Liver (tissue), 9 donors: ENCODE results near the gene KCNA5. TPM values are rescaled to one million over a fixed set of nuclear protein-coding genes. Genes with fewer than 3 reads are reported as not detected.

Experiments used
- DNase-seq: peaks from one replicate; pipeline ENCODE4 v3.0.0-alpha.2; 2017; ENCODE audit warnings: low spot score
- H3K27ac ChIP-seq, 2 donors: one replicate each; pipeline ENCODE4 v1.7.0; 2013; ENCODE audit warnings: inconsistent platforms in 2 of 2, low read length in 2 of 2, control low read depth in 1 of 2, low read depth in 1 of 2, mild to moderate bottlenecking in 1 of 2
- H3K27me3 ChIP-seq, 4 donors: one replicate each; pipeline versions ENCODE4 v1.6.1 to v1.7.0; 2013; ENCODE audit warnings: low read length in 3 of 4, inconsistent platforms in 1 of 4, mild to moderate bottlenecking in 1 of 4, moderate library complexity in 1 of 4; ENCODE audit not compliant: control insufficient read depth in 4 of 4, insufficient read depth in 4 of 4
- H3K36me3 ChIP-seq, 4 donors: one replicate each; pipeline versions ENCODE4 v1.6.1 to v1.7.0; 2013; ENCODE audit warnings: low read length in 3 of 4, mild to moderate bottlenecking in 3 of 4, low read depth in 1 of 4, moderate library complexity in 1 of 4; ENCODE audit not compliant: control insufficient read depth in 4 of 4, insufficient read depth in 3 of 4
- H3K4me1 ChIP-seq, 4 donors: one replicate each; pipeline versions ENCODE4 v1.6.1 to v1.7.0; 2013; ENCODE audit warnings: low read length in 3 of 4, mild to moderate bottlenecking in 3 of 4, moderate library complexity in 1 of 4; ENCODE audit not compliant: control insufficient read depth in 4 of 4, insufficient read depth in 4 of 4
- H3K4me3 ChIP-seq, 3 donors: one replicate each; pipeline versions ENCODE4 v1.6.1 to v1.7.0; 2013; ENCODE audit warnings: low read length in 3 of 3, control low read depth in 1 of 3, low read depth in 1 of 3, mild to moderate bottlenecking in 1 of 3
- H3K9ac ChIP-seq, 2 donors: one replicate each; pipeline ENCODE4 v1.7.0; 2013; ENCODE audit warnings: low read length in 2 of 2, mild to moderate bottlenecking in 2 of 2, moderate library complexity in 2 of 2, control low read depth in 1 of 2, low read depth in 1 of 2
- H3K9me3 ChIP-seq, 4 donors: one replicate each; pipeline versions ENCODE4 v1.6.1 to v1.7.0; 2013; ENCODE audit warnings: low read length in 3 of 4; ENCODE audit not compliant: control insufficient read depth in 4 of 4
- ATF3 ChIP-seq: IDR thresholded peaks from 2 replicates; pipeline ENCODE4 v1.6.1; 2016; ENCODE audit warnings: antibody characterized with exemption
- CTCF ChIP-seq: fragments of 150-350 bp; IDR thresholded peaks from 2 replicates; pipeline ENCODE4 v1.5.1; 2017; ENCODE audit warnings: improper control_type of control experiment, low read depth, low read length; ENCODE audit not compliant: missing input control
- EGR1 ChIP-seq, 2 donors: IDR thresholded peaks; 2 replicates each; pipeline ENCODE4 v1.6.1; 2016 to 2018; ENCODE audit warnings: antibody characterized with exemption in 2 of 2, low read depth in 2 of 2
- FOXA1 ChIP-seq: IDR thresholded peaks from 2 replicates; pipeline ENCODE4 v1.6.1; 2016; ENCODE audit warnings: antibody characterized with exemption
- FOXA2 ChIP-seq: IDR thresholded peaks from 2 replicates; pipeline ENCODE4 v1.6.1; 2016; ENCODE audit warnings: antibody characterized with exemption
- HNF4A ChIP-seq, 2 donors: conservative IDR thresholded peaks; 2 replicates each; pipeline ENCODE4 v1.6.1; 2016; ENCODE audit warnings: antibody characterized with exemption in 2 of 2, mild to moderate bottlenecking in 2 of 2
- HNF4G ChIP-seq: IDR thresholded peaks from 2 replicates; pipeline ENCODE4 v1.6.1; 2016; ENCODE audit warnings: antibody characterized with exemption
- RAD21 ChIP-seq, 2 donors: IDR thresholded peaks; 2 replicates each; pipeline ENCODE4 v1.6.1; 2016; ENCODE audit warnings: antibody characterized with exemption in 2 of 2, mild to moderate bottlenecking in 2 of 2
- REST ChIP-seq: IDR thresholded peaks from 2 replicates; pipeline ENCODE4 v1.6.1; 2016; ENCODE audit warnings: antibody characterized with exemption, mild to moderate bottlenecking
- RXRA ChIP-seq, 2 donors: IDR thresholded peaks; 2 replicates each; pipeline ENCODE4 v1.6.1; 2017 to 2018; ENCODE audit warnings: antibody characterized with exemption in 2 of 2, mild to moderate bottlenecking in 1 of 2
- TAF1 ChIP-seq: conservative IDR thresholded peaks from 2 replicates; pipeline ENCODE4 v1.6.1; 2016; ENCODE audit warnings: antibody characterized with exemption, mild to moderate bottlenecking
- YY1 ChIP-seq: IDR thresholded peaks from 2 replicates; pipeline ENCODE4 v1.6.1; 2016; ENCODE audit warnings: antibody characterized with exemption, mild to moderate bottlenecking
- WGBS: extraction: QIAGEN DNeasy Blood & Tissue Kit; methylation state at CpG from one replicate; pipeline ENCODE4 v1.1.7; 2013; 5-methylcytosine and 5-hydroxymethylcytosine counted together
- polyA plus RNA-seq, 2 donors: library from polyadenylated mRNA; stranded (reverse) in 1 of 2; unstranded in 1 of 2; fragments of 200-250 nt in 1 of 2; fragments of >200 nt in 1 of 2; fragmentation: Nextera tagmentation in 1 of 2; extraction: Ambion mirVana in 1 of 2; gene quantifications; one replicate each; pipeline versions ENCODE4 v1.2.1 to v1.2.3, GENCODE V29; 2013 to 2015
- total RNA-seq, 2 donors: library from RNA; depleted of rRNA; stranded (reverse); fragments of >200 nt; gene quantifications; one replicate each; pipeline ENCODE4 v1.2.3, GENCODE V29; 2014
- TF ChIP-seq, protein P1 (sequence below): IDR thresholded peaks from 2 replicates; pipeline ENCODE4 v1.6.1; 2016; ENCODE audit warnings: antibody characterized with exemption
- TF ChIP-seq, protein P2 (sequence below): IDR thresholded peaks from 2 replicates; pipeline ENCODE4 v1.6.1; 2016; ENCODE audit warnings: antibody characterized with exemption
- donor health status: healthy.
- donor health status: healthy.
- donor health status: healthy.
- donor health status: healthy.
- donor health status: healthy.

The KCNA5 gene
- total and polyA plus RNA-seq, 4 donors, result 0.09 to 0.42 (median 0.12) TPM; not detected in 1

- TF ChIP-seq EGR1 (IDR thresholded peaks at IDR 0.05; ENCODE audit: low read depth in 2 of 2), result no peak
- no peak for TF ChIP-seq TAF1
- no peak for TF ChIP-seq FOXA2
Measured at GRCh38 chr12:5022465-5023061, 21.1 kb upstream of the KCNA5 start (continued).

GRCh38 chr12:5023842-5024241, 19.8 kb upstream of the KCNA5 start:
- Histone ChIP-seq H3K27ac (no peak overlapping the region), H3K36me3 (no peaks in the 10 kb centered on the region), H3K4me3 (no peak overlapping the region), H3K27me3 (peaks cover 0 to 6% (median 0%) of the 10 kb centered on the region in 4 donors), H3K9ac (no peak overlapping the region), H3K4me1 (no peaks in the 10 kb centered on the region), H3K9me3 (no peaks in the 10 kb centered on the region)
- 90% methylated on average over 6 of the region's 6 CpGs for WGBS
- no peak for DNase-seq
- no peak for TF ChIP-seq HNF4A (conservative IDR thresholded peaks at IDR 0.05)
- TF ChIP-seq REST, result no peak
- TF ChIP-seq YY1, result no peak
- TF ChIP-seq, protein P1, sequence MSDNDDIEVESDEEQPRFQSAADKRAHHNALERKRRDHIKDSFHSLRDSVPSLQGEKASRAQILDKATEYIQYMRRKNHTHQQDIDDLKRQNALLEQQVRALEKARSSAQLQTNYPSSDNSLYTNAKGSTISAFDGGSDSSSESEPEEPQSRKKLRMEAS, result no peak

DNA sequence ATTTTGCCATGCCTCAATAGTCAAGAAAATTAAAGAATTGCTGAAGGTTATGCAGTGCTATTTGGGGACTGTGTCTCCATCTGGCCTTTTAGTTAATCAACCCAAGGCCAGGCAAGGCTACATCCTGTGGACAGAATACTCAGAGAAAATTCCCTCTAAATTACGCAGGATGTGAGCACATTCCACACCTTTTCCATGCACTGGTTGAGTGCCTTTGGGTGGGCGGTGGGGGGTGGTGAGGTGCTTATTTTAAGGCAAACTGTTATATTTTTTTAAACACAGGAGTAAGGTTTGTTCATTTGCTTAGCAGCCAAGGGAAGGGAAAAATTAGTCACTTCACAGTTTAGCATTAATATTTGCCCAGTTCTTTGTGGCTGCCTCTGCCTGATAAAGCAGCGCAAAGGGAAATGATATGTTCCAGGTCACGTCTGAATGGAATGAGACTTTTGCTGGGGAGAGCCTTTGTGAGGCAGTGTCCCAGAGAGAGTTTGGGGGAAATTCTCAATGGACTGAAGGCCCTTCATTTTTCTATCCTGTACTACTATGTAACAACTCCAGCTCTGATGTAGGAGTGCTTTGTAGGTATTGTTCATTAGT, 17.2 kb upstream of the KCNA5 start:
- Histone ChIP-seq H3K27ac (no peak overlapping the region), H3K27me3 (peaks cover 0 to 12% (median 0%) of the 10 kb centered on the region in 4 donors), H3K9ac (no peak overlapping the region), H3K36me3 (no peaks in the 10 kb centered on the region), H3K9me3 (no peaks in the 10 kb centered on the region), H3K4me3 (no peak overlapping the region), H3K4me1 (no peaks in the 10 kb centered on the region)
- TF ChIP-seq RXRA (IDR thresholded peaks at IDR 0.05), result no peak
- no peak for TF ChIP-seq HNF4G
- 65% methylated on average over 4 of the region's 4 CpGs for WGBS
- DNase-seq, result no peak

GRCh38 chr12:5027046-5027821, 16.4 kb upstream of the KCNA5 start:
- Histone ChIP-seq H3K4me3 (no peak overlapping the region), H3K9ac (no peak overlapping the region), H3K27me3 (peaks cover 0 to 12% (median 0%) of the 10 kb centered on the region in 4 donors), H3K4me1 (no peaks in the 10 kb centered on the region), H3K36me3 (no peaks in the 10 kb centered on the region), H3K9me3 (no peaks in the 10 kb centered on the region), H3K27ac (no peak overlapping the region)
- DNase-seq, result no peak
- WGBS, result 41% methylated on average over 4 of the region's 4 CpGs
- TF ChIP-seq RAD21 (IDR thresholded peaks at IDR 0.05), result no peak
- TF ChIP-seq, protein P2, sequence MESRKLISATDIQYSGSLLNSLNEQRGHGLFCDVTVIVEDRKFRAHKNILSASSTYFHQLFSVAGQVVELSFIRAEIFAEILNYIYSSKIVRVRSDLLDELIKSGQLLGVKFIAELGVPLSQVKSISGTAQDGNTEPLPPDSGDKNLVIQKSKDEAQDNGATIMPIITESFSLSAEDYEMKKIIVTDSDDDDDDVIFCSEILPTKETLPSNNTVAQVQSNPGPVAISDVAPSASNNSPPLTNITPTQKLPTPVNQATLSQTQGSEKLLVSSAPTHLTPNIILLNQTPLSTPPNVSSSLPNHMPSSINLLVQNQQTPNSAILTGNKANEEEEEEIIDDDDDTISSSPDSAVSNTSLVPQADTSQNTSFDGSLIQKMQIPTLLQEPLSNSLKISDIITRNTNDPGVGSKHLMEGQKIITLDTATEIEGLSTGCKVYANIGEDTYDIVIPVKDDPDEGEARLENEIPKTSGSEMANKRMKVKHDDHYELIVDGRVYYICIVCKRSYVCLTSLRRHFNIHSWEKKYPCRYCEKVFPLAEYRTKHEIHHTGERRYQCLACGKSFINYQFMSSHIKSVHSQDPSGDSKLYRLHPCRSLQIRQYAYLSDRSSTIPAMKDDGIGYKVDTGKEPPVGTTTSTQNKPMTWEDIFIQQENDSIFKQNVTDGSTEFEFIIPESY, result no peak
- no peak for TF ChIP-seq YY1
- no peak for TF ChIP-seq EGR1 (IDR thresholded peaks at IDR 0.05; ENCODE audit: low read depth in 2 of 2)
- no peak for TF ChIP-seq ATF3
- TF ChIP-seq FOXA1, result no peak
- TF ChIP-seq, protein P1, result no peak
- no peak for TF ChIP-seq CTCF
